Breast epithelium (tissue), 3 donors: ENCODE measurements around the gene UQCC5.

Source experiments
- CTCF ChIP-seq, 3 donors: fragments of 450-650 bp; IDR thresholded peaks; one replicate each; pipeline ENCODE4 v1.5.1; 2016 to 2017; ENCODE audit warnings: antibody characterized with exemption in 3 of 3, mild to moderate bottlenecking in 3 of 3, moderate library complexity in 3 of 3
- POLR2A ChIP-seq: fragments of 450-650 bp; IDR thresholded peaks from one replicate; pipeline ENCODE4 v1.6.1; 2016; ENCODE audit warnings: antibody characterized with exemption, mild to moderate bottlenecking, moderate library complexity

GRCh38 chr3:52506266-52506966 lies 30.0 kb upstream of the UQCC5 start:
- TF ChIP-seq CTCF (IDR thresholded peaks at IDR 0.05) (no peak), POLR2A (no peak)
